Tongue (tissue), 2 donors: ENCODE data around the gene GPR143. TPM values are rescaled to one million over a fixed set of nuclear protein-coding genes. Genes with fewer than 3 reads are reported as not detected.

Experiments used
- DNase-seq: peaks from one replicate; pipeline ENCODE4 v3.0.0-alpha.2; 2015
- total RNA-seq: library from RNA; depleted of rRNA; stranded (reverse); fragments of >200 nt; gene quantifications from one replicate; pipeline ENCODE4 v1.2.3, GENCODE V29; 2014

Gene GPR143
- total RNA-seq, 1 donor from 2014 or later: not detected

- no peak for DNase-seq
Observed at GRCh38 chrX:9708086-9708485, 57.6 kb downstream of the GPR143 start.

GRCh38 chrX:9707306-9708033 lies 58.2 kb downstream of the GPR143 start:
- DNase-seq: no peak

DNA sequence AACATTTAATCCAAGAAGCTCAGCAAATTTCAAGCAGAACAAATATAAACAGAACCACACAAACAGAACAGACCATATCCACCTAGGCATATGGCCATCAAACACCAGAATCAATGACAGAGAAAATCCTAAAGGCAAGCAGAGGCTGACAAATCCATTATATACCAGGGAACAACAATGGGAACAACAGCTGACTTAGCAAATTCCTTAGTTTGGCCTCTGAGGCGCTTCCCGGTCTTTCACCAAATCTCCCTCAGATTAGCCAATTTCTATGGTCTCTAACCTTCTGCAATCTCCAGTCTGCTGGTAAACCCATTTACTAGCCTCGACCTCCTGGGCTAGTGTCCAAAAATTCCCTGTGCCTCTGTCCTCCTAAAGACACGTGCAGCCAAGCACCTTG lies 59.2 kb downstream of the GPR143 start:
- DNase-seq: no peak

DNA sequence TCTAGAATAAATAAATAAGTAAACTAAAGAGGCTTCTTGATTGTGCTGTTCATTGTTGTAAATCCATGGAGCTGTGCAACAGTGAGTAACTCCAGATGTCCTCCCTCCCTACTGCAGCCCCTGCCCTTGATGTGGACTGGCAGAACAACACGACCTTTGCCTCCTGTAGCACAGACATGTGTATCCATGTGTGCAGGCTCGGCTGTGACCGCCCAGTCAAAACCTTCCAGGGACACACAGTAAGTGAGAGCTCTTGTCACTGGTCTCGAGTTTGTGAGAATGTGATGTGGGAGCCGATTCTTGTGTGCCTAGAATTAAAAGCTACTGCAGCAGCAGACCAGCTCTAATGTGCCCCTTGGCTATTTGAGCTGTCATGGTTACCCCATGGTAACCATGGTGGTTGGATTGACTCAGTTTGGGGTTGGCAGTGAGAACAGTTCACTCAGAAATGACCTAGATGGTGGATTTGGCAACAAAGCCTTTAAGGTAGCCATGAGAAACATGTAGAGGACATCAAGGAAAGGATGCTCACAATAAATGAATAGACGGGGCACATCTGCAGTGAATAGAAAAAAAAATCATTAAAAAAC lies 60.7 kb downstream of the GPR143 start:
- no peak for DNase-seq

GRCh38 chrX:9703406-9703805 lies 62.2 kb downstream of the GPR143 start:
- DNase-seq: no peak

- DNase-seq: no peak
Observed at GRCh38 chrX:9701790-9702189, 63.9 kb downstream of the GPR143 start.

- DNase-seq: no peak
Observed at GRCh38 chrX:9700555-9700954, 65.1 kb downstream of the GPR143 start.

GRCh38 chrX:9698576-9698975 lies 67.1 kb downstream of the GPR143 start:
- DNase-seq: no peak

DNA sequence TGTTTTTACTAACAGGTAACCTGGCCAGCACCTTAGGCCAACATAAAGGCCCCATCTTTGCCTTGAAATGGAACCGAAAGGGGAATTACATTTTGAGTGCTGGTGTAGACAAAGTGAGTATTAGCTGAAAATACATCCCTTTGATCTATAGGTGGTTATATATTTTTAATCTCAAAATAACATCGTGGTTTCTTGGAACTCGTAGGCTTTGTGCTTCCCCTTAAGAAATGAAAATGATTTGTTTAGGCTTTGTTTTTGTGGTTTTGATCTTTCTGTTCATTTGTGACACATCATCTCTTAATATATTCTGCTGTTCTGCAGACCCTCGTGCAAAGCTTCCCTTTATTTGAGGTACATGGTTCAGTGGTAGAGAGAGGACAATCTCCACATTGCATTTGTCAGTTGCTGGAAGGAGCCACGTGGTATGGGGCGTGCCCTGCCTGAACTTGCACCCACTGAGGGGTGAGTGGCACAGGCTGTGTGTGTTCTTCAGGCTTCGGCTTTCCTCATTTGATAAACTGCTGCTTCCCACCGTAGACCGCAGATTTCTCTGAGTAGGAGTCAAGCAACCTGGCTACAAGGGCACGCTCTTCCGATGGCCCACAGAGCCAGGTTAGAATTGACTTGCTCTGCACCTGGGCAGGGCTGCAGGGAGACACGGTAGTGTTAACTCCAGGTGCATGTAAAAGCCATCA lies 72.2 kb downstream of the GPR143 start:
- no peak for DNase-seq

GRCh38 chrX:9690046-9690445 lies 75.6 kb downstream of the GPR143 start:
- DNase-seq: peak; percentile 49

- DNase-seq: no peak
Observed at GRCh38 chrX:9688833-9689232, 76.8 kb downstream of the GPR143 start.

DNA sequence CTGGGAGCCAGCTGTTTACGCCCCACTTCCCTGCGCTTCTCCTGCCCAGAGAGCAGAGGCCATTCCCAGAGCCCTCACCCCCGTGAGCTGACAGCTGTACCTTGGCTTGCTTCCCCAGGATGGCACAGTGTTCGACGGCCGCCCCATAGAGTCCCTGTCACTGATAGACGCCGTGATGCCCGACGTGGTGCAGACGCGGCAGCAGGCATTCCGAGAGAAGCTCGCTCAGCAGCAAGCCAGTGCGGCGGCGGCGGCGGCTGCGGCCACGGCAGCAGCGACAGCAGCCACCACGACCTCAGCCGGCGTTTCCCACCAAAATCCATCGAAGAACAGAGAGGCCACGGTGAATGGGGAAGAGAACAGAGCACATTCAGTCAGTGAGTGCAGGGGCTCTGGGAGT lies 77.7 kb downstream of the GPR143 start:
- DNase-seq: no peak

DNA sequence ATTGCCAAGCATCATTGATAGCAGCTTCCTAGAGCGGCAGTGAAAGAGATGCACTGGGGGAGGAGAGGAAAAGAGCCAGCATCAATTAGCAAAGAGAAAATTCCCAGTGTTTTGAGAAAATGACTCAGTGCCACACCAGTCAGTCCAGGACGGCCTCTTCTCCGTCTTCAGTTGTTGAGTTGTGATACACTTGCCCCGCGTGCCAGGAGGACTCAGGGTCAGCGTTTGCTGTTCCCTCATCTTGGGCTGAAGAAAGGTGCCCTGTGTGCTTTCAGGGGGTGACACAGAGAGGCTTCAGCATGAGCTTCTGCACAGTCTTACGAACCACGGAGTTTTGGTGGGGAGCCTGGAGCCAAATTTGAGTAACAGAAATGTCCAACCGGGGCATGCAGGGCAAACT lies 82.3 kb downstream of the GPR143 start:
- DNase-seq: no peak

DNA sequence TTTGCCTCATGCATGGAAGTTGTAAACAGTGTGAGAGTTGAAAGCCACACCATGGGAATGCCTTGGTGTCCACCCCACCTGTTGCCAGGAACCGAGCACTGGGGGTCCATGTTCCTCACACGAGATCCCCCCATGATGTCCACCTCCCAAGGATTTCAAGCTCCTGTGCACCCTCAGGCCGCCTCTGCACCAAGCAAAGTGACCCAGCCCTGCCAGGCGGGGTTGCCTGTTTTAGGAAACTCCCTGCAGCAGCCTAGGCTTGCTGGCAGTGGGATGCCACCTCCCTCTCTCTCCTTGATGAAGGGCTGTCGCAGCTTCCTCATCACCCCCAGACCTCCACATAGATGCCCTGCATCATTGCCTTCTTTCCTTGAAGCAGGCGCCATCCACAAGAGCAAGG lies 82.8 kb downstream of the GPR143 start:
- no peak for DNase-seq

DNA sequence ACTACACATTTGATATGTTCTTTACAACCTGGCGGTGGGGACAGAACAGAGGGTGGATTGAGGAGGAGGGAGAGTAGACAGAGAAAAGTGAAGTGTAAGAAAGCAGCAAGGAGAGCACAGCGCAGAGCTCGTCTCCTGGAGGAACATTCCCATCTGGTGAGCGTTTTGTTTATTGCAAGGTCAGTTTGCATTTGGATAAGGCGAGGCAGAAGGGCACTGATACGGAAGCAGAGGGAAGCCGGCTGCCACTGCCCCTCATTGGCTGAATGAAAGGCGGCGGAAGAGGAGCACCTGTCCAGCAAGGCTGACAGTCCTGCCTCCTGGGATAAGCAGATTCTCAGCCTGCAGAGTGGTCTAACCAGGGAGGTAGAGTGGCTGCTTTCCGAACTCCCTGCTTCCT lies 83.2 kb downstream of the GPR143 start:
- peak; percentile 45 for DNase-seq

- DNase-seq: no peak
Observed at GRCh38 chrX:9681422-9681821, 84.2 kb downstream of the GPR143 start.

DNA sequence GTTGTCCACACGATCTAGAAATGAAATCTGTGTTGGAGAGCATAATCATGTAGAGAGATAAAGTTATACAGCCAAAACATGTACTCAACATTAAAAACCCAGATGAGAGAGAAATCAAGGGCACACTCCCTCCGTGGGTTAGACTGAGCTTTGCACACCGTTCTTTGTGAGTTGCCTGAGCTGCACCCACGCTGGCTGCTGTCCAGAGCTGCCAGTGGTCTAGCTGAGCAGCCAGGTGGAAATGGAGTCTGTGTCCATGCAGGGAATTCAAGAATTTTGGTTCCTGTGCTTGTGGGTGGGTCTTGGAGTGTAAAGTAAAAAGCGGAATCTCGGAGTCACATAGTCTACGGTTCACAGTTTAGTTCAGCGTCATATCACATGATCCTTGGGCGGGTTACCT lies 84.6 kb downstream of the GPR143 start:
- DNase-seq: no peak

- DNase-seq: no peak
Observed at GRCh38 chrX:9678215-9678965, 87.3 kb downstream of the GPR143 start.

- peak; percentile 63 for DNase-seq
Observed at GRCh38 chrX:9677098-9677739, 88.4 kb downstream of the GPR143 start.

GRCh38 chrX:9676738-9677097 lies 88.9 kb downstream of the GPR143 start:
- no peak for DNase-seq

DNA sequence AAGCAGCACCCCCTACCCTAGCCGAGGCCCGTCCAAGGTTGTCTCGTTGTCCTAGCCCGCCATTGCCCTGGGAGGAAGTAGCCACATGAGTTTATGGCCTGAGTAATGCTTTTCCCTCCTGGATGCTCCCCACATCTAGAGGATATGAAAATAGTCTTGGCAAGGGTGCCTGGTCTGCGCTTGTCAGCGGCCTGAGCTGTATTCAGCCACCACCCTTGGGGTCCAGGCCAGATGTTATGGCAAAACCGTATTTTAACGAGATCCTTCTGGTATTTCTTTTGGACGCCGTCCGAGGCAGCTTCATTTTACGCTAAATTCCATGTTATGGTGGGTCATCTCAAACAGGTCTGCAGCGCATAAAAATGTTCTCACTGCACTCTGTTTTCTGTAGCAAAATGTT lies 89.3 kb downstream of the GPR143 start:
- peak; percentile 63 for DNase-seq
